ENCODE measurements around the gene COL13A1.

COL13A1 gene

GRCh38 chr10:69949770-69950169 is 148.1 kb downstream of the COL13A1 start:
- DNase-seq (ENCODE audit: low read depth), result no peak

DNA sequence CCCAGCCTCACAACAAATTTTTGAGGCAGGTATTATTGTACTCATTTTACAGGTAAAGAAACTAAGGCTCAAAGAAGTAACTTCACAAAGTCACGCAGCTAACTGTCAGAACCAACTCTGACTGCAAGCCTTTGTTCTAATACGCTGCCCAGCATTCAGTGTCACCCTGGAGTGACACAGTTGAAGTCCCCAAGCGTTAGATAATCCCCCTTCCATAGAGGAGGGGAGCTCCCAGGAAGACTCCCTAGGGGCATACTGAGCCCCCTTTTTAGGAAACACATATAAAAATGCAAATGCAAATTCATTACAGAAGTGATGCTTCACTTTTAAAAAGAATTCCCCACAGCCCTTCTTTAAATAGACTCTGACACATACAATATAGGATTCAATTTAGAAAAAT is 150.0 kb downstream of the COL13A1 start:
- DNase-seq (ENCODE audit: low read depth), result no peak

GRCh38 chr10:69952069-69952800 is 150.5 kb downstream of the COL13A1 start:
- DNase-seq (ENCODE audit: low read depth), result no peak

DNA sequence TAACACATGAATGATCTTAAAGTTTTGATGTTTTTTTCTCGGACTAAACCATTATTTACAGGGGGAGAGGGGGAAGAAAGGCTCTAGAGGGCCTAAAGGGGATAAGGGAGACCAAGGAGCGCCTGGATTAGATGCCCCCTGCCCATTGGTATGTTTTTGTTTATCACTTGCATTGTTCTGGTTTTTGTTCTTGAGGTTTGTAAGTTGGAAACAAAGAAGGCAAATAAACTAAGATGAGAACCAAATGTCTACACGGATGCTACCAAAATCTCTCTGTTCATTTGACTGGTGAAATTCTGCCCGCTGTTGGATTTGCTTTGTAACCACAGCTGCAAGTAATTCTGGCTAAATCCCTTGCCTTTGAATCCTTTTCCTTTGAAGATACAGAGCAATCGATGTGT is 151.1 kb downstream of the COL13A1 start:
- DNase-seq (ENCODE audit: low read depth), result no peak

GRCh38 chr10:69953851-69954250 is 152.1 kb downstream of the COL13A1 start:
- DNase-seq (ENCODE audit: low read depth), result no peak

DNA sequence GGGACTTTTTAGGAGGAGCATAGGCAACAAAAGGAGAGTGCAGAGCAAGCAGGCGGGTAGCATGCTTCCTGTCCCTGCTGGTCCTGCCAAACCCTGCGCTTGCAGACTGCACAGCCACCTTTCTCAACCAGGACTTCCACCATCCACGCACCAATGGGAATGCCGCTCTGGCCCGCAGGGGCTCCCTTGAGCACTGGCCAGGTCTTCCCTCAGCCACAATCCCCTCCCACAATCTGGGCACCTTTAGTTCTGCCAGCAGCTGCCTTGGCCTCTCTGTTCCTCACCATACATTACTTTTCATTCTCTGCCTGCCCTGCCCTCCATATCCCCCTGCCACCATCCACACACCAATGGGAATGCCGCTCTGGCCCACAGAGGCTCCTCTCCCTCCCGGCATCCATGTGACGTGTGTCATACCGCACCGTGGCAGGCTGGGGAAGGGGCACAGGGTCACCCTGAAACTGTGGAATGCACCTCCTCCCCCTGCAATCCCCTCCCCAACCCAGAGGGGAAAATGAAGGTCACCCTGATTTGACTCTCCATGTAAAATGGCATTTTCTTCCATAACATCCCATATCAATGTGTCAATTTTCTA is 153.6 kb downstream of the COL13A1 start:
- no peak for DNase-seq (ENCODE audit: low read depth)

GRCh38 chr10:69955897-69956740 is 154.4 kb downstream of the COL13A1 start:
- DNase-seq (ENCODE audit: low read depth), result no peak

- DNase-seq (ENCODE audit: low read depth), result no peak
Measured at GRCh38 chr10:69956741-69957230, 155.1 kb downstream of the COL13A1 start.

GRCh38 chr10:69957241-69957885 is 155.7 kb downstream of the COL13A1 start:
- DNase-seq (ENCODE audit: low read depth), result no peak

- no peak for DNase-seq (ENCODE audit: low read depth)
Measured at GRCh38 chr10:69957886-69958555, 156.3 kb downstream of the COL13A1 start.

GRCh38 chr10:69958556-69958902 is 156.8 kb downstream of the COL13A1 start:
- no peak for DNase-seq (ENCODE audit: low read depth)

DNA sequence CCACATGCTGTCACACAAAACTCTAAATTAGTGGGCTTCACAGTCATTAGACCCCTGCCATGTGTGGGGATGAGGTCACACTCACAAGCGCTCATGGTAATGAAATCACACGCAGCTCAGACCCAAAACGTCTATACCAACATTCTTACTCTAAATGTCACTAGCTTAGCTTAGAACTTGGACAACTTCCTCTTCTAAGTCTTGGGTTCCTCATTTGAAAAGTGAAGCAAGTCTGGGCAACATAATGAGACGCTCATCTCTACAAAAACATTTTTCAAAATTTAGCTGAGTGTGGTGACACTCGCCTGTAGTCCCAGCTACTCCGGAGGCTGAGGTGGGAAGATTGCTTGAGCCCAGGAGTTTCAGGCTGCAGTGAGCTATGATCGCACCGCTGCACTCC is 158.2 kb downstream of the COL13A1 start:
- DNase-seq (ENCODE audit: low read depth), result no peak

DNA sequence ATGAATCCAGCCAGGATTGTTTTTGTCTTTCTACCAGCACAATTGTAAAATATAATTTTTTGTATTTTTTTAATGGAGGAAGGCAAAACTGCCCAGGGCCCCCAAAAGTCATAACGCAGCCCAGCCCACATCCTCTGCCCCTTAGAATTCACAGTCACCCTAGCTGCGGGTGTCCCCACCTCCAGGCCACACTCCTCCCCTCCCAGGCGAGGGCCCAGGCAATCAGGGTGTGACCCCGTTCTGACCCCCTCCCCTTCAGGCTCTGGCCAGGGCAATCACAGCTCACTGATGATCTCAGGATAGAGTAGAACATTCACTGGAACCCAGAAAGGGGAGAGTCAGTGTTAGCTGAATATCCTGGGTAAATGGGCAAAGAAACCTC is 158.9 kb downstream of the COL13A1 start:
- no peak for DNase-seq (ENCODE audit: low read depth)

DNA sequence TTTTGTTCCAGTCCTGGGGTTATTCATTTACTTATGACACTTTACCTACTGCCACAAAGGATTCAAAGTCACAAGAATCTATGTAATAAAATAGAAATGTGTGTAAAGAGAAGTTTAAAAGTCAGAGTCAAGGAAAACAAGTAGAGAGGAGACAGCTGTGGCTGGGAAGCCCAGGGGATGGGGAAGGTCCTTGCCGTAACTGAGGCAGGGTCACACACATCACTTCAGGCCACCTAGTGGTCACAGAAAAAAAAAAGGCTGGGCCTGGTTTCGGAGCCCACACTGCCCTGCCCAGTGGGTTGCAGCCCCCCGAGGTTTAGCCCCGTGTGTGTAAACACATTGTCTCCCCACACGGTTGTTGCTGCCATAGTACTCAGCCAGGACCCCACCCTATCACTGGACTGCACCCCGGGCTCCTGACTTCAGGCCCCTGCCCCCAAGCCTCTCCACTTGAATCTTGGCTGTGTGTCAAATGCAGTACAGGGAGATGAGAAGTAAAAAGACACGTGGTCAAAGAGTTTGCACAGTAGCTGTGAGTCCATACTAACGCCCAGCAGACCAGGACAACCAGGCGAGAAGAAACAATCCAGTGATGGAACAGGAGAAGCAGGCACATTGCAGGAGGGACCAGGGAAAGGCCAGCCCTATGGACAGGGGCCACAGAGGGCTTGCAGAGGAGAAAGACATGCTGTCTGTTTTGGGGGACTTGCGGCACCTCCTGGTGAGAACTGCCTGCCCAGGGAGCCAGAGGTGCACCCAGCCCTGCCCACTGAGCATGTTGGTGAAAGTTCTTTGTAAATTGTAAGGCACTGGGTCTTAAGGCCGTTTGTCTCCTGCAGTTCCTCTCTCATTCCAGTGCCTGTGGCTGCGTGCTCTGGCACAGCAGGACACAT is 159.5 kb downstream of the COL13A1 start:
- DNase-seq (ENCODE audit: low read depth), result no peak

DNA sequence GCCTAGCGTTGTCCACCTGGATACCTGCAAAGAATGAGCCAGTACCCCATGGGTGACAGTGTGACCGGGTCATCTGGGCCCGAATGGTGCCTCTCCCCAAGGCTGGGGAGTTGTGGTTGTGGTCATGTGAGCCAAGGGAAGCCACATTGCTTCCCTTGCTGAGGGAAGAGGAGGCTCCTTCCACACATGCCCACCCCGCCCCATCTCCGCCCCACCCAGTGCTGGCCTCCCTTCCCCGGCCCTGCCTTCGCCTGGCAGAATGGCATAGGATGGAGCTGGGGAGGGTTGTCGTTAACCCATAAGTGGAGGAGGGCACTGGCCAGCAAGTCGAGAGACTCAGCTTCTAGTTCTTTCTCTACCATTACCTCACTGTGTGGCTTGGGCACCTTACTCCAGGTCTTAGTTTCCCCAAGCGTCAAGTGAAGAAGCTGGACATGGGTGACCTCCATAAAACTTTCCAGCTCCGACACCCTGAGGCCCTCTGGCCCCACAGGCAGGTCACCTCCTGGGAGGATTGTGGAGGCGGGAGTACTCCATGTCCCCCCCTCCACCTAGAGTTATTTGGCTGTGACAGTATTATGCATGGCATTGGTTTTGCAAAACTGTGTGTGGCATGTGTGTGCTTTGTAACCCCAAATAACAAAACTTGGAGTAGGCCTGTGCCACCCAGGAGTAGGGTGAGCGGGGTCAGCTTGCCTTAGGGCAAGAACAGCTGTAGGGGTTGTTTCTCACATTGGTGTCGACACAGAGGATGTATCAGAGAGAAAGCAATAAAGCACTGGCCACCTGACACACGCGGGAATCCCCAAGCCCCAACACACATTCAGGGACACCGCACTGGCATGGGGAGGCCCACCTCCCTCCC is 160.4 kb downstream of the COL13A1 start:
- no peak for DNase-seq (ENCODE audit: low read depth)

- no peak for DNase-seq (ENCODE audit: low read depth)
Measured at GRCh38 chr10:69962746-69963135, 161.0 kb downstream of the COL13A1 start.

GRCh38 chr10:69963178-69963834 is 161.6 kb downstream of the COL13A1 start:
- no peak for DNase-seq (ENCODE audit: low read depth)

- DNase-seq (ENCODE audit: low read depth), result no peak
Measured at GRCh38 chr10:69963835-69964710, 162.4 kb downstream of the COL13A1 start.
